Measurements from ENCODE around the gene DPYD. TPM values are rescaled to one million over a fixed set of nuclear protein-coding genes. Genes with fewer than 3 reads are reported as not detected.
A peak's percentile ranks its signal among the peaks of the same experiment; 100 is the strongest.
"Not testable (repeated sequence)": the region's sequence is repeated elsewhere in the genome, so short reads cannot be mapped to it uniquely, and the experiment has no call there.

The DPYD gene
- total RNA-seq, 1 donor from 2014 or later, result 11.3 TPM

- DNase-seq (ENCODE audit: low read depth), result not testable (repeated sequence)
Observed at GRCh38 chr1:97231354-97231753, 689.5 kb downstream of the DPYD start.

DNA sequence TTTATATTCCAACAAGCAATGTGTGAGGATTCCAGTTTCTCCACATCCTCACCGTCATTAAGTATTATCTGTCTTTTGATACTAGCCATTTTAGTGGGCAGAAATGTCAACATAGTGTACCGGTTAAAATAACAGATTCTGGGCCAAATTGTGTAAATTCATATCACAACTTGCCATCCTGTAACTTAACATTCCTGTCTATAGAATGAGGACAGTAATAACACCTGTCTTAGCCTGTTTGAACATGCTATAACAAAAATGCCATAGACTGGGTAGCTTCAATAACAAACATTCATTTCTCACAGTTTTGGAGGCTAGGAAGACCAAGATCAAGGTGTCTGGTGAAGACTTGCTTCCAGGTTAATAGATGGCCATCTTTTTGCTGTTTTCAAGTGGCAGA, 708.2 kb downstream of the DPYD start:
- DNase-seq (ENCODE audit: low read depth), result no peak

GRCh38 chr1:97210307-97210706, 710.5 kb downstream of the DPYD start:
- no peak for DNase-seq (ENCODE audit: low read depth)

DNA sequence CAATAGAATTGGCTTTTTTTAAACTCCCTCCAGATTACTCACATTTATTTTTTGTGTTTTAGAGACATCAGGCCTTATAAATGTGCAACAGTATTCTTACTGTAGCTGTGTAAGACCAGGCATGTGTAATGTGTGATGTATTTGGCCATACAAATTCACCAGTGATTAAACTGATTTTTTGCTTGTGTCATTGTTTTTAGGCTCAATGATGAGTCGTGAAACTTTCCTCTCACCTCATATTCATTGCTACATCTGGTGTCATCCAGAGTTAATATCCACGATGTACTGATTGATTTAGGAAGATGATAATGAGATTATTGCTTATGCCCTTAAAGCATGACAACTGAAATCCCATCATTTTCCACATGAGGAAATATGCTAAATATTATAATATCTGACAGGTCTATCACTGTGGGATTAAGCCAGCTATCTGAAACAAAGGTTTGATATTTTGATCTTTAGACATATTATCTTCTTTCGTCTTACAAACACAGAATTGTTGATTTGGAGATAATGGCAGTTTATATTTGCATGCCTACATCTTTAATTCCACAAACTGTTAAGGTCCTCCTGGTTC, 711.4 kb downstream of the DPYD start:
- no peak for DNase-seq (ENCODE audit: low read depth)

- DNase-seq (ENCODE audit: low read depth), result no peak
Observed at GRCh38 chr1:97207868-97208267, 713.0 kb downstream of the DPYD start.

GRCh38 chr1:97204468-97204867, 716.4 kb downstream of the DPYD start:
- peak; percentile 38 for DNase-seq (ENCODE audit: low read depth)

DNA sequence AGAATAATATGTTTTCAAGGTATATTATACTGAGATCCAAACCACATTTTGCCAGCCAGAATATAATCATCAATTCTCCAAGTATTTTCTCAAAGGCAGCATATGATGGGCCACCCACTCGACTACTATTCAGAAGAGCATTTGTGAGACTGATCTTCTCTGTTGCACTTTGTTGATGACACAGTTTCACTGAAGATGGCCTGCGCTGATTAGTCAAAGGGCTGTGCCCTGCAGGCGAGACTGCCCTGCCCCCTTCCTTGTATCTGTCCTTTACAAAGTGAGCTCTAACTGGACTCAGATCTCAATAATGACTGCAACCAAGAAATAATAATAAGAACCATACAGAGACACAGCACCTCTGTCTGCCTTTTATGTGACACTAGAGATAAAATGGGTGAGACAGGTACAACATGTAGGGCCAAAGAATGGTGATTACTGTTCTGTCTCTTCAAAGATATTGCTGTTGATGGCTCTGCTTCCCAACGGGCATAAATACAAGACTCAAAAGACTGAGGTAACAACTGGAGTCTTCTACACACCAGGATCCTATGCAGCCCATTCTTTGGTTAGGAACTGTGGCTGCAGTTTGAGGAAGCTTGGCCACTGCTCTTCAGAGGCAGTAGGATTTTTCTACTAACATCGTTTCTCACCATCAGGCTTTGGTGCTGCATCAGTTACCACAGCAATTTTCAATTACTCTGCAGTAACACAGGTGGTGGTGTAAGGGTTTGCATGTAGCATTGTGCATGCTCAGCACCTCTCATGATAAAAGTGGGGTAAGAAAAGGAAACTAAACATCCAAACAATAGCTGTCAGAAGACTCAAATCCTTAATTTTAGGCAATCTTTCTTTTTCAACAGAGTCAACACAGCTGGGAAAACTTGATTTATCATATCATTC, 718.1 kb downstream of the DPYD start:
- DNase-seq (ENCODE audit: low read depth), result no peak

GRCh38 chr1:97201641-97202040, 719.2 kb downstream of the DPYD start:
- no peak for DNase-seq (ENCODE audit: low read depth)

DNA sequence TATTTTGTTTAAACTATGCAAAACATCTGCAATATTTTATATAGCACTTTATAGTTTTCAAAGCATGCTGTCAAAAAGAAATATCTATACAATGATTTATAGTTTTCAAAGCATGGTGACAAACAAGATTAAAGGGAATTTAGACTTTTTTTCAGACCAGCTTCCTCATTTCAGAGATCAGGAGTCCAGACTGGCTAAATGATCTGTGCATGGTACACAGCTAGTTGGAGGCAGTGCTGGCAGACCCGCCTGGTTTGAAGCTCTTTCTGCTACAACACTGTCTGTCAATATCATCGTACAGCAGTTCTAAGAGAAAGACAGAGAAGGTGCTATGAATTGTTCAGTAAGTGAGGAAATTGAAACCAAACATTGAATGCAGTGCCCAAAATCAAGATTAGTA, 720.2 kb downstream of the DPYD start:
- no peak for DNase-seq (ENCODE audit: low read depth)

- DNase-seq (ENCODE audit: low read depth), result no peak
Observed at GRCh38 chr1:97196825-97197516, 723.9 kb downstream of the DPYD start.

GRCh38 chr1:97192872-97193572, 727.8 kb downstream of the DPYD start:
- peak; percentile 32 for DNase-seq (ENCODE audit: low read depth)

DNA sequence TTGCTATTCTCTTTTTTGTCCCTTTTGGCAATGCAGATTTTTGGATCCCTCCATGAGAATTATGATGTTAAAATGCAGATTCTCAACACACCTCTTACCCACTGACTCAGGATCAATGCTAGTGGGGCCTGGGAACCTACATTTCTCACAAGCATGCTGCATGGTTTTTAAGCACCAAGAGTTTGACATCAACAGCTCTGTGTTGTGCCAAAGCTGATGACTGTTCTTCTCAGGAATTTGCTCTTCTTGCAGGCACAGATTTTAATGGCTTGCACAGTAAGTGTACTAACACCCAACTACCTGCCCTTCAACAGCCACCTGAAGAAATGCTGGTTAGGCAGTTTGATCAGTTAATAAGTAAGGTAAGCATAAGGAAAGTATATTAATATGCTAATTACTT, 730.5 kb downstream of the DPYD start:
- peak; percentile 10 for DNase-seq (ENCODE audit: low read depth)

GRCh38 chr1:97186381-97186780, 734.5 kb downstream of the DPYD start:
- no peak for DNase-seq (ENCODE audit: low read depth)

DNA sequence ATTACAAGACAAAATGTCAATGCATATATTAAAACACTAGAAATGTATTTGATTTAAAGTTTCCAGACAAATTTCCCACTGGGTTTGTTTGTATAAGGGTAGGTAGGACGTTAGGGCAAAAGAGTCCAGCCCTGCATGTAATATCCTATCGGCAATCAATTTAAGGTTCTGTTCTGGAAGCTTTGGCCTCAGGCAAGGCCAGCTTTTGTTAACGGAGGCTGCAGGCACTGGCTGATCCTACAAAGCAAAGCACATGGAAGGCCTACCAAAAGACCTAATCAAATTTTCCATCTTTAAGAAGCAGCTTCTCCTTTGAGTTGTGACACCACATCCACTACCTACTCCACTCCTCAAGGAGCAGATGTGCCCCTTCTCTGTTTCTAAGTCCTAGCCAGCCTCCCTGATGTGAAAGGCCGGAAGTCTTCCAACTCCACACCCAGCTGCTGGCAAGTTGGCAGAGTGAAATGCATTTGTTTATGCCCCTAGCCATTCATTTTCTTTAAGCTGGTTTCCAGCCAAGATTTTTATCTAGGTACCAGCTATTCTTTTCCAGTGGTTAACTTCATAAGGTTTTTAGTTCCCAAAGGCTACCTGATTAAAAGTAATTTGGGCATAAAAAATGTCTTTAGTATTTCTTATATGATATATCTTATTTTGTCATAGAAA, 746.7 kb downstream of the DPYD start:
- no peak for DNase-seq (ENCODE audit: low read depth)

GRCh38 chr1:97170300-97170699, 750.5 kb downstream of the DPYD start:
- no peak for DNase-seq (ENCODE audit: low read depth)

- no peak for DNase-seq (ENCODE audit: low read depth)
Observed at GRCh38 chr1:97168056-97168455, 752.8 kb downstream of the DPYD start.

DNA sequence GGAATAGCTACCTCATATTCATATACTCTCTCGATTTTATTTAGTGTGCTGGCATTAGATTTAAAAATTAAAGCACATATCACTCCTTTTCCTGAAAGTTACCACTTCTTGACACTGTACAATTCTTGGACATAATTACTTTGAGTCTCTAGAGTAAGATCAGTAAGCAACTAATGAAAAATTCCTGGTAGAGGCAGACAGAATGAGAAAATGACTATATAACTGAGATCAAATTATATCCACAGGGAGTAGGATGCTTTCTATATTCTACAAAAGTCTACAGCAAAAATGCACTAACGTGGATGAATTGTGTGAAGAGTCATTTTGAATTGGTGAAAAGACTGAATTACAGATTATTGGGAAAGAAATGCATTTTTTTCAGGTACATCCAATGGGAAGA, 753.6 kb downstream of the DPYD start:
- DNase-seq (ENCODE audit: low read depth), result no peak

DNA sequence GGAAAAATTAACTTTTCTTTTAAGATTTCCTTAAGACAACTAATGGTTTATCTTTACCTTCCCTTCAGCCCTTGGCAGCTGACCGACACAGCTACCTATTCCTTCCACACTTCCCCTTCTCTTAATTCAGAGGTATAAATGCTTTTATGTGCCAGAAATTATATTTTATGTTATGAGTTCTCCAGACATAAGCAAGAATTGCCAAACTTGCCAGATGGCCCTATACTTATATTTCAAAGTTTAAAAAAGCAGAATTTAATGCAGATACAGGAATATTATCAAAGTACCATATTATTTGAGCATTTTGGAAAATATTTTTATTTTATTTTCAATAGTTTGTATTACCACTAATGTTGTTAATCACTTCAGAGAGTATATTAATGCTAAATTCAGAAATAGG, 754.2 kb downstream of the DPYD start:
- DNase-seq (ENCODE audit: low read depth), result no peak

- DNase-seq (ENCODE audit: low read depth), result no peak
Observed at GRCh38 chr1:97164276-97164639, 756.6 kb downstream of the DPYD start.

DNA sequence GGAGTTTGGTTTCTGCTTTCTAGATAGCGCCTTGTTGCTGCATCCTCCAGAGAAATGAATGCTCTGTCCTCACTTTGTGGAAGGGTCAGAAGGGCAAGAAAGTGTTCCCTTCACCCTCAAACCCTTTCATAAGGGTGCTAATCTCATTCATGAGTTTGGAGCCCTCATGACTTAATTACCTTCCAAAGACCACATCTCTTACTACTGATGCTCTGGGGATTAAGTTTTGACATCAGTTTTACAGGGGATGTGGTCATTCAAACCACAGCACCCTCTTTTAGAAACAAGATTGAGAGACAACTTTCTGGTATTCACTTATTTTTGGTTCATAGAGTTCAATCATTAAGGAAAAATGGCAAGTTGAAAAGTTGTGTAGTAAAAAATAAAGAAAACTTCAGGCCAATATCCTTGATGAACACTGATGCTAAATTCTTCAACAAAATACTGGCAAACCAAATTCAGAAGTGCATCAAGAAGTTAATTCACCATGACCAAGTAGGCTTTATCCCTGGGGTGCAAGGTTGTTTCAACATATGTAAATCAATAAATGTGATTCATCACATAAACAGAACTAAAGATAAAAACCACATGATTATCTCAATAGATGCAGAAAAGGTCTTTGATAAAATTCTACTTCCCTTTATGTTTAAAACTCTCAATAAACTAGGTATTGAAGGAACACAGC, 757.1 kb downstream of the DPYD start:
- no peak for DNase-seq (ENCODE audit: low read depth)

GRCh38 chr1:97160818-97161217, 760.0 kb downstream of the DPYD start:
- DNase-seq (ENCODE audit: low read depth), result no peak

All from myocyte (in vitro differentiated cells).